Measurements from ENCODE around the gene FAM89B. TPM values are rescaled to one million over a fixed set of nuclear protein-coding genes. Genes with fewer than 3 reads are reported as not detected.
"Not testable (repeated sequence)": the region's sequence is repeated elsewhere in the genome, so short reads cannot be mapped to it uniquely, and the experiment has no call there.

The FAM89B gene
- total RNA-seq, 1 donor from 2014 or later = 21.9 TPM

- DNase-seq (ENCODE audit: low spot score) = no peak
Measured at GRCh38 chr11:65556470-65557279, 15.7 kb upstream of the FAM89B start.

GRCh38 chr11:65557280-65558001, 14.9 kb upstream of the FAM89B start:
- DNase-seq (ENCODE audit: low spot score) = no peak

GRCh38 chr11:65558002-65558929, 14.1 kb upstream of the FAM89B start, which contains the start of gene LTBP3:
TSS of gene LTBP3 (minus strand) at chr11:65558359. CDS start at chr11:65557959, 400 bp downstream.
- DNase-seq (ENCODE audit: low spot score) = peak; percentile 83

- peak; percentile 73 for DNase-seq (ENCODE audit: low spot score)
Measured at GRCh38 chr11:65558930-65559509, 13.3 kb upstream of the FAM89B start.

DNA sequence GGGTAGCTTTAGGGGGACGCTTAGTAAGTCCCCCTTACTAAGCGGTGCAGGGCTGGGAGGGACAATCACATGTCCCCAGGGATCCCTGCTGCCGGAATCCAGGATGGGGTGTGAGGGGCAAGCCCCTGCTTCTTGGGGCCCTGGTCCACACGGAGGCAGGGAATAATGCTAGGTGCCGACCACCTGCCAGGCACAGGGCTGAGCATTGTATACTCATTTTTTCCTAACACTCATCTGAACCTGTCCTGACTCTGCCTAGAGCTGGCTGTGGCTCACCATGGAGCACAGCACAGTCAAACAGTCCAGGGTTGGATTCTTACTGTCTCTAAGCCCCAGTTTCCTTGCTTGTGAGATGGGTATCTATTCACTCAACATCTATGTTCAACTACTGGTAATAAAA, 12.8 kb upstream of the FAM89B start:
- no peak for DNase-seq (ENCODE audit: low spot score)

DNA sequence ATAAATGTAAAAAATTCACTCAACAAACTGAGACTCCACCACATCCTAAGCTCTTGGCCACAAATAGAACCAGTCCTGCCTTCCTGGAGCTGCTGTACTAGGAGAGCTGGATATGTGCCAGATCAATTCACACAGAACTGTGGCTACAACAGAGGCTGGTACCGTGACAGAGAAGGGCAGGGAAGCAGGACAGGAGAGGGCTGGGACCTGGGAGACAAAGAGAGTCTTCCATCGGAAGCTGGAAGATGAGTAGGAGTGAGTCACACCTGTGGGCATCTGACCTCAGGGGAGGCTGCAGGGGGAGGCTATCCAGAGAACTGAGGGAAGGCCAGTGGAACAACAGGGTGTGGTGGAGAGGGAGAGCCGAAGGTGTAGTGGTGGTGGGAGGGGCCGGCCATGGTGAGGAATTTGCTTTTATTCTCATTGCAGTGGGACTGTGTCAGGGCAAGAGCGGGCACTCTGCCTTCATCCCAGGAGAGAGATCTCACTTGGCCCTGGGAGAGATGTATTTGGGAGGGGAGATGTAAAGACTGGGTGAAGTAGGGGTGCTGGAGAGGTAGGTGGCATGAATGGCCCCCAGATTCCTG, 12.3 kb upstream of the FAM89B start:
- DNase-seq (ENCODE audit: low spot score) = no peak

GRCh38 chr11:65560555-65561418, 11.6 kb upstream of the FAM89B start:
- no peak for DNase-seq (ENCODE audit: low spot score)

- DNase-seq (ENCODE audit: low spot score) = no peak
Measured at GRCh38 chr11:65562020-65562419, 10.3 kb upstream of the FAM89B start.

DNA sequence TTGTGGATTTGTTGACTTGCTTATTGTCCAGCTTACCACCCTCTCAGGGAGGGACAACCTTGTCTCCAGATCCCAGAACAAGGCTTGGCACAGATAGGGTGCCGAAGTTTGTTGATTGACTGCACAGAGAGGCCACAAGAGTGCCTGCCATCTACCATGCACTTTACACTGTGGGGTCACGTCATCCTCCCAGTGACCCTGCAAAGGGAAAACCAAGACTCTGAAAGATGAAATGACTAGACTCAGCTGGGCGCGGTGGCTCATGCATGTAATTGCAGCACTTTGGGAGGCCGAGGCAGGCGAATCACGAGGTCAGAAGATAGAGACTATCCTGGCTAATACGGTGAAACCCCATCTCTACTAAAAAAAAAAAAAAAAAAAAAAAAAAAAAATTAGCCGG, 9.6 kb upstream of the FAM89B start:
- no peak for DNase-seq (ENCODE audit: low spot score)

DNA sequence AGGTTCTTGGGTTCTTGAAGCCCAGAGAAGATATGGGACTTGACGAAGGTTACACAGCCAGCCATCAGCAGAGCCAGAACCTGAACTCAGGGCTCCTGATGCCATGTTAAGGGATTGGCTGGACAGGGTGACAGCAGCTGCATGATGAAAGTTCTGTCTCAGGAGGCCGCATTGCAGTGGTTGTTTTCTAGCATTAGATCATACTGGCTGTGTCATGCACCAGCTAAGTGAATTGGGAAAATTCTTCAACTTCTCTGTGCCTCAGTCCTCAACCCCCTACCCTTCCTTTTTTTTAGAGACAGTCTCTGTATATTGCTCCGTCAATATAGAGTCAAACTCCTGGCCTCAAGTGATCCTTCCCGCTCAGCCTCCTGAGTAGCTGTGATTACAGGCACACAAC, 8.7 kb upstream of the FAM89B start:
- DNase-seq (ENCODE audit: low spot score) = no peak

DNA sequence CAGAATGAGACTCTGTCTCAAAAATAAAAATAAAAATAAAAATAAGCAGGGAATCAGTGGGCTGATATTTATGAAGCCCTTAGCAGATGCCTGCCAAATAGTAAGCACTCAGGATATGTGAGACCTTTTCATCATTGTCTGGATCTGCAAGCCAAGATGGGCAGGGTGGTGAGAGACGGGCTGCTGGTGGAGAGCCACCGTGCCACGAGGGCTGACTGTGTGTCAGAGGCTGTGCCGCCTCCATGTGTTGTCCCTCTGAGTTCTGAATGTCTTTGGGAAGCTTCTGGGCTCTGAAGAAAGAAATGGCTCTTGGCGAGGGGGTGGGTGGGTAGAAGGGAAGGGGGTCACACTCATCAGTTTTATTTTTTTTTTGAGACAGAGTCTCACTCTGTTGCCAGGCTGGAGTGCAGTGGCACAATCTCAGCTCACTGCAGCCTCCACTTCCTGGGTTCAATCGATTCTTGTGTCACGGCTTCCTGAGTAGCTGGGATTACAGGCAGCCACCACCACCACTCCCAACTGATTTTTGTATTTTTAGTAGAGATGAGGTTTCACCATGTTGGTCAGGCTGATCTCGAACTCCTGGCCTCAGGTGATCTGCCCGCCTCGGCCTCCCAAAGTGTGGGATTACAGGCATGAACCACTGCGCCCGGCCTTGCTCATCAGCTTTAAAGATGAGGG, 7.3 kb upstream of the FAM89B start:
- not testable (repeated sequence) for DNase-seq (ENCODE audit: low spot score)

DNA sequence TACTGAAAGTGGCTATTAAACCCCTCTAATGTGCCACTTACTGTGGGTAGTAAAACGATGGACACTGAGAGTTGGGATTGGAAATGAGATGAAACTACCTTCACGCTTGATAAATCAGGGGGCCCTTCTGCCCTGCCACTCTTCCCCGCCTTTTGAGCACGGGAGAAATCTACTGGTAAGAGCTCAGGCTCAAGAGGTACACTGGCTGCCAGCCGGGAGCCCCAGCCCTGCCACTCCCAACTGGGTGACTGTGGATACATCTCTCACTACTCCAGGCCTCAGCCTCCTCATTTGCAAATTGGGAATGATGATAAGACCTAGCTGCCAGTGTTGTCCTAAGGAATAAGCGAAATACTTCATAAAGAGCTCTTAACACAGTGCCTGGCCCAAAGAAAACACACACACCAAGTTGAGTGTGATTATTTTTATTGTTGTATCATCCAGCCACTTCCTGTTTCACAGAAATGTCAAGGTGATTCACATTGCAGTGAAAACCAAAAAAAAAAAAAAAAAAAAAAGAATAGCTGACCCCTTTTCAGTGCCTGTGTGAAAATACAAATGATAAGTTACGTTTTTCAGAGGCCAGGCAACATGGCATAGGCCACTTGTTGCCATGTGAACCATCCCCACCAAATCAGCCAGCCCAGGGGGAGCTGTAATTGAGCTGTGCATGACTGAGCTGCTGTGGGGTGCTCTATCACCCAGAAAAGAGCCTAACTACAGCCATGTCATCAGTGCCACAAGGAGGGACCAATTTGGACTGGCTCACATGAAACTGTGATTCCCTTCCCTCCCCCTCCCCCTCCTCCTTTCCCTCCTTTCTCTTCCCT, 6.5 kb upstream of the FAM89B start:
- no peak for DNase-seq (ENCODE audit: low spot score)

DNA sequence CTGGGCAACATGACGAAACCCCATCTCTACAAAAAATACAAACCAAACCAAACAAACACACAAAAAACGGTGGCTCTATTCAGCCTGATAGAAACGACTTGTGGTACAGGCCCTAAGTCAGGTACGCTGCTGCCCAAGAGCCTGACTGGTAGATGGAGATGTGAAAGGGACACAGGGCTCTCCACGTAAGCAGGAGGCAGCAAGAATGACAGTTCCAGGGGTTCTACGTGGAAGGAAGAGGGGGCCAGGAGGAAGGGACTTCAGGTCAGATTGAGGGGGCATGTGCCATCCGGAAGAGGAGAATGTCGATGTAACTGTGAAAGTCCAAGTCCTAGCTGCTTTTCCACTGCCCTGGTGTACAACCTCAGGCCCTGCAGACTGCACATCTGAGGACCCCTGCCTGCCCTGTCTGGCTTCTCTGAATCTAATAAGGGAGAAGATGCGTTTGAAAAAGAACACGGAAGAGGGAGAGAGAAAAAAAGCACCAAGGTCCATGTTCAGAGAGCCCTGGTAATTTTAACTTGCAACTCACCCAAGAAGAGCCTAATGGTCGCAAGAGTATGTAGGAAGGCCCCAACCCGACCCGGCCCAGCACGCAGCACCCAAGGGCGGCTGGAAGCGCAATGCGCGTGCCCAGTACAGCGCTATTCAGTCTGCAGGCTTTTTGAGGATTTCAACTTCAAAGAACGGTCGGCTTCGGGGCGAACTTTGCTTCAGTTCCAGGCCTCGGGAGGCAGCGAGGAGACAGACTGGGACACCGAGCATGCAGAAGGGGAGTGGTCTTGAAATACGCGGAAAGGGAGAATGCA, 3.0 kb upstream of the FAM89B start:
- no peak for DNase-seq (ENCODE audit: low spot score)

DNA sequence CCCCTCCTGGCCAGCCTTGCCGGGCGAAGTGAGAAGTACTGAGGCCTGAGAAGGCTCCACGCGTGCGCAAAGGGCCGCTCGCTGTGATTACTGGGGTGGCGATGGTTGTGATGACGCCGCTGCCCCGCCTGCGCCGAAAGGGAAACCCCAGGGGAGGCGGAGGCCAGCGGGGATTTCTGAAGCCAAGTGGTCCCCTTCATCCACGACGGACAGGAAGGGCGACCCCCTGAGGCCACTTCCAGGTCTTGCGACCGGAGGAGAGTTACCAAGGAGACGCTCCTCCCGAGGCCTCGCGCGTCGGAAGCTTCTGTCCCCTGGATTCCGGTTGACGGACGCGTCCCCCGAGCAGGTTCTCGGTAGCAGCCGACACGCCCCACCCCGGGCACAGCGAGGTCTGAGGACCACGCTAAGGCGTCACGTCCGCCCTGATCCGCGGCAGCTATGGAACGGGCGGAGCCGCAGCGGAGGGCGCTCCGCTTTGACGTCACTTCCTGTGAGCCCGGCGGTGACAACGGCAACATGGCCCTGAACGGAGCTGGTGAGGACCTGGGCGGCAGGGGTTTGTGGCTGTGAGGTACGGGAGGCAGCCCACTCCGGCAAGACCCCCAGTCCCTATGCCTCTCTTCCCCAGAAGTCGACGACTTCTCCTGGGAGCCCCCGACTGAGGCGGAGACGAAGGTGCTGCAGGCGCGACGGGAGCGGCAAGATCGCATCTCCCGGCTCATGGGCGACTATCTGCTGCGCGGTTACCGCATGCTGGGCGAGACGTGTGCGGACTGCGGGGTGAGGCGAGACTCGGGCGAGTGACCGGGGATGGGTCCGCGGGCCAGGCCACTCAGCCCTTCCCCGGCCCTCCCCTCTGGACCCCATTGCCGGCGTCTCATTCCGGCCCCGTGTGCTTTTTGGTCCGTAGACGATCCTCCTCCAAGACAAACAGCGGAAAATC, 2.1 kb upstream of the FAM89B start, which contains the start of gene ZNRD2:
Gene ZNRD2 (plus strand): TSS at position 505 of the 946 bp plus-strand sequence. CDS start 15 bp downstream, at position 520.
- DNase-seq (ENCODE audit: low spot score) = peak; percentile 98

DNA sequence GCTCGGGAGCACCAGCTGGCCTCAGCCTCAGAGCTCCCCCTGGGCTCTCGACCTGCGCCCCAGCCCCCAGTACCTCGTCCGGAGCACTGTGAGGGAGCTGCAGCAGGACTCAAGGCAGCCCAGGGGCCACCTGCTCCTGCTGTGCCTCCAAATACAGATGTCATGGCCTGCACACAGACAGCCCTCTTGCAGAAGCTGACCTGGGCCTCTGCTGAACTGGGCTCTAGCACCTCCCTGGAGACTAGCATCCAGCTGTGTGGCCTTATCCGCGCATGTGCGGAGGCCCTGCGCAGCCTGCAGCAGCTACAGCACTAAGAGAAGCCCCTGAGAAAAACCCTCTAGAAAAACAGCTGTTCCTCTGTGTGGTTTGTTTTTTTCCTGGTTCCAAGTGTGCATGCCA, 918 bp upstream of the FAM89B start:
- no peak for DNase-seq (ENCODE audit: low spot score)

GRCh38 chr11:65571940-65572339, 398 bp upstream of the FAM89B start:
- DNase-seq (ENCODE audit: low spot score) = no peak

All from ureter (tissue), 1 donor.